ENCODE data around the gene C6orf15. TPM values are rescaled to one million over a fixed set of nuclear protein-coding genes. Genes with fewer than 3 reads are reported as not detected.

C6orf15 gene
- total RNA-seq, 1 experiment from 2014 or later: not detected

GRCh38 chr6:31096215-31096614 lies 16.2 kb downstream of the C6orf15 start:
- CTCF ChIA-PET: interaction anchor here (0.6 to 1.9 kb wide), 4 partner anchors 9 to 183 kb away, joined by 3 to 10 read pairs (median 5); partner anchors contain the start of gene VARS2
- TF ChIP-seq ATF6 (CRISPR knock-in tag; IDR thresholded peaks at IDR 0.05): no peak
- TF ChIP-seq ARID4B (CRISPR knock-in tag; IDR thresholded peaks at IDR 0.05; ENCODE audit: borderline replicate concordance): no peak
- TF ChIP-seq AR (CRISPR knock-in tag; IDR thresholded peaks at IDR 0.05): no peak
- no peak for TF ChIP-seq NR3C1 (CRISPR knock-in tag; conservative IDR thresholded peaks at IDR 0.05; ENCODE audit: low read depth)
- no peak for TF ChIP-seq MXD4 (CRISPR knock-in tag; IDR thresholded peaks at IDR 0.05; ENCODE audit: borderline replicate concordance)
- no peak for TF ChIP-seq E2F5 (CRISPR knock-in tag; IDR thresholded peaks at IDR 0.05)
- no peak for TF ChIP-seq FOXK1 (CRISPR knock-in tag; IDR thresholded peaks at IDR 0.05)
- no peak for TF ChIP-seq NR2C2 (CRISPR knock-in tag; IDR thresholded peaks at IDR 0.05)

GRCh38 chr6:31094389-31094881 lies 17.9 kb downstream of the C6orf15 start:
- POLR2A ChIA-PET: no interaction called here
- no peaks in the 10 kb centered on the region for H3K36me3 Mint-ChIP-seq
- no peak for ATAC-seq
- no peaks in the 10 kb centered on the region for H3K9me3 Mint-ChIP-seq
- no peak overlapping the region for H3K27ac Mint-ChIP-seq
- H3K4me3 Mint-ChIP-seq: no peak overlapping the region
- H3K4me1 Mint-ChIP-seq: peaks cover 19% of the 10 kb centered on the region
- CTCF ChIA-PET: interaction anchor here (1.0 to 2.8 kb wide), 6 partner anchors 8 to 179 kb away, joined by 3 to 10 read pairs (median 4); partner anchors contain the start of gene PSORS1C1
- no peak for DNase-seq (ENCODE audit: low spot score)
- no peaks in the 10 kb centered on the region for H3K27me3 Mint-ChIP-seq (ENCODE audit: low read depth)
- TF ChIP-seq SMAD3 (CRISPR knock-in tag; IDR thresholded peaks at IDR 0.05; ENCODE audit: borderline replicate concordance) (no peak), ZBTB21 (CRISPR knock-in tag; IDR thresholded peaks at IDR 0.05; ENCODE audit: borderline replicate concordance) (no peak), GABPB1 (CRISPR knock-in tag; IDR thresholded peaks at IDR 0.05) (no peak), ZNF671 (CRISPR knock-in tag; IDR thresholded peaks at IDR 0.05) (no peak), SOX15 (CRISPR knock-in tag; IDR thresholded peaks at IDR 0.05) (no peak), ELF4 (CRISPR knock-in tag; IDR thresholded peaks at IDR 0.05; ENCODE audit: low read depth) (no peak), NR2C2 (CRISPR knock-in tag; IDR thresholded peaks at IDR 0.05) (no peak), KAT7 (CRISPR knock-in tag; IDR thresholded peaks at IDR 0.05; ENCODE audit: borderline replicate concordance) (no peak), MXD4 (CRISPR knock-in tag; IDR thresholded peaks at IDR 0.05; ENCODE audit: borderline replicate concordance) (no peak), SP1 (CRISPR knock-in tag; conservative IDR thresholded peaks at IDR 0.05) (no peak), ZNF281 (CRISPR knock-in tag; IDR thresholded peaks at IDR 0.05) (no peak), E2F1 (CRISPR knock-in tag; IDR thresholded peaks at IDR 0.05) (no peak), MLX (CRISPR knock-in tag; IDR thresholded peaks at IDR 0.05) (no peak)

More at GRCh38 chr6:31096215-31096614, 16.2 kb downstream of the C6orf15 start:
- H3K9me3 Mint-ChIP-seq: no peaks in the 10 kb centered on the region
- no peak overlapping the region for H3K27ac Mint-ChIP-seq
- no peaks in the 10 kb centered on the region for H3K36me3 Mint-ChIP-seq
- H3K4me3 Mint-ChIP-seq: no peak overlapping the region
- peaks cover 22% of the 10 kb centered on the region for H3K4me1 Mint-ChIP-seq
- ATAC-seq (no peak), DNase-seq (ENCODE audit: low spot score) (no peak)
- POLR2A ChIA-PET: no interaction called here
- no peaks in the 10 kb centered on the region for H3K27me3 Mint-ChIP-seq (ENCODE audit: low read depth)

Data from WTC11 (cell line).